ENCODE results near the gene TPSB2.
"Not testable (repeated sequence)": the region's sequence is repeated elsewhere in the genome, so short reads cannot be mapped to it uniquely, and the experiment has no call there.

The TPSB2 gene

DNA sequence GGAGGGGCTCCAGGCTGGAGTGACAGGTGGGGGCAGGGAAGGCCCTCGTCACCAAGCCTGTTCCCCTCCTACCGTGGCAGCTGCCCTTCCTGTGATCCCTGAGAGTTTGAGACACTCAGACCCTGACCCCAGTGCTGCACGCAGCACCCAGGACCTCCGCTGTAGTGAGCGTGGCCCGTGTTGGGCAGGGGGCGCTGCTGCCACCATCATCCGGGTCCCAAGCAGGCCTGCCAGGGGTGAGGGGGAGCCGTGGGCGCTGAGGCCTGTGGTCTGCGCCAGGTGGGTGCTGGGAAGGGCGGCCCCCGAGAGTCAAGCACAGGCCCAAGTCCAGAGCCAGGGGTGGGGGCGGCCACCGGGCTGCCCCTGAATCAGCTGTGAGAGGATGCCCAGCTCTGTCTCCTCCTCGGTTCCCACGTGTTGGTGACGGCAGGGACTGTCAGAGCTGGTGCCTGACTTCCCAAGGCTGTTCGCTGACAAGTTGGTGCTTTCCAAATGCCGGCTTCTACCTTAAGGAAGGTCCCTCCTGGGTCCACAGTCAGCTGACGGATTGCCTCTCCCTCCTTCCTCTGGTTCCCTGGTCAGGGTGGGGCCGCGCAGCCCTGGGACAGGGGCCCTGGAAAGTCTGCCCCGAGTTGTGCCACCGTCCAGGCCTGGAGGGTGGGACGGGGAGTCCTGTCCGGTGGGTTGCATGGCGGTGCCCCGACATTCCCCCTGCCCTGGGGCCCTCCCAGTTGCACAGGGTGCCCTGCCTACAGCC, 36.0 kb downstream of the TPSB2 start:
- H3K27ac ChIP-seq: no peak overlapping the region

DNA sequence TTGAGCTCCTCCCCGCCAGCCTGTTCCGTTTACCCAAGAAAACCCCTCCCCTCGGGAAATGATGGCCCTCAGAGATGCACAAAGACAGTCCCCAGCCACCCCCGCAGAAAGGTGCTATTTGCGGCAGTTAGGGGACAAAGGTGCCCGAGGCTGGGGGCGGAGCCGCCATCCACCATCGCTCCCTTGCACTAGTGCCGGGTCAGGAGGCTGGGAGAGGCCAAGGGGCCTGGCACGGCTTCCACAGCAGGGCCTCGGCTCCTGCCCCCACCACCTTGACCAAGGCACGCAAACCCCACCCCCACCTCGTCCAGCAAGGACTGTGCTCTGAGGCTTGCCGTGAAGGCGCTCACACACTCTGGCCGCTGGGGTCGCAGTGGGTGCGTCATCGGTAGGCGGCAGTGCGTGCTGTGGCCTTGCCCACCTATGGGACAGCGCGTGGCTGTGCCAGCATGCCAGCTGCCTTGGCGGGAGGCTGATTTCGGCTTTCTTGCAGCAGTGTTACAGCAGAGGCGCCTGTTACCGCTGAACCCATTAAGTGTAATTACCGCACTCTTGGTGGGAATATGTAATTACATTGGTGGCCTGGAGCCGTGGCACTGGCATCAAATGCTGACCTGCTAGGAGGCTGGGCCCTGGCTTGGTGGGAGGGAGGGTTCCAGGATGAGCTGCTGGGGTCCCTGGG, 36.7 kb downstream of the TPSB2 start:
- no peak overlapping the region for H3K4me2 ChIP-seq (ENCODE audit: low read length)
- H3K9ac ChIP-seq: no peak overlapping the region
- H3K79me2 ChIP-seq: no peaks in the 10 kb centered on the region
- no peaks in the 10 kb centered on the region for H3K36me3 ChIP-seq (ENCODE audit: control insufficient read depth, insufficient read depth, low read length)
- H3K4me3 ChIP-seq (ENCODE audit: low read depth, low read length): no peak overlapping the region
- H3K9me3 ChIP-seq (ENCODE audit: control insufficient read depth, low read length): no peaks in the 10 kb centered on the region
- TF ChIP-seq, protein P1, sequence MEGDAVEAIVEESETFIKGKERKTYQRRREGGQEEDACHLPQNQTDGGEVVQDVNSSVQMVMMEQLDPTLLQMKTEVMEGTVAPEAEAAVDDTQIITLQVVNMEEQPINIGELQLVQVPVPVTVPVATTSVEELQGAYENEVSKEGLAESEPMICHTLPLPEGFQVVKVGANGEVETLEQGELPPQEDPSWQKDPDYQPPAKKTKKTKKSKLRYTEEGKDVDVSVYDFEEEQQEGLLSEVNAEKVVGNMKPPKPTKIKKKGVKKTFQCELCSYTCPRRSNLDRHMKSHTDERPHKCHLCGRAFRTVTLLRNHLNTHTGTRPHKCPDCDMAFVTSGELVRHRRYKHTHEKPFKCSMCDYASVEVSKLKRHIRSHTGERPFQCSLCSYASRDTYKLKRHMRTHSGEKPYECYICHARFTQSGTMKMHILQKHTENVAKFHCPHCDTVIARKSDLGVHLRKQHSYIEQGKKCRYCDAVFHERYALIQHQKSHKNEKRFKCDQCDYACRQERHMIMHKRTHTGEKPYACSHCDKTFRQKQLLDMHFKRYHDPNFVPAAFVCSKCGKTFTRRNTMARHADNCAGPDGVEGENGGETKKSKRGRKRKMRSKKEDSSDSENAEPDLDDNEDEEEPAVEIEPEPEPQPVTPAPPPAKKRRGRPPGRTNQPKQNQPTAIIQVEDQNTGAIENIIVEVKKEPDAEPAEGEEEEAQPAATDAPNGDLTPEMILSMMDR (IDR thresholded peaks at IDR 0.05): no peak
- no peaks in the 10 kb centered on the region for H3K27me3 ChIP-seq (ENCODE audit: control insufficient read depth, insufficient read depth, low read length)
- H3K27ac ChIP-seq: no peak overlapping the region
- H3K4me1 ChIP-seq: no peaks in the 10 kb centered on the region
- H2AFZ ChIP-seq: no peak overlapping the region

More for the DNA sequence above, 36.0 kb downstream of the TPSB2 start:
- H3K9ac ChIP-seq: no peak overlapping the region
- no peaks in the 10 kb centered on the region for H3K27me3 ChIP-seq (ENCODE audit: control insufficient read depth, insufficient read depth, low read length)
- TF ChIP-seq, protein P1 (IDR thresholded peaks at IDR 0.05): no peak
- no peaks in the 10 kb centered on the region for H3K4me1 ChIP-seq
- H3K4me2 ChIP-seq (ENCODE audit: low read length): no peak overlapping the region
- no peaks in the 10 kb centered on the region for H3K36me3 ChIP-seq (ENCODE audit: control insufficient read depth, insufficient read depth, low read length)
- no peaks in the 10 kb centered on the region for H3K9me3 ChIP-seq (ENCODE audit: control insufficient read depth, low read length)
- H3K79me2 ChIP-seq: no peaks in the 10 kb centered on the region
- no peak overlapping the region for H2AFZ ChIP-seq
- H3K4me3 ChIP-seq (ENCODE audit: low read depth, low read length): no peak overlapping the region

DNA sequence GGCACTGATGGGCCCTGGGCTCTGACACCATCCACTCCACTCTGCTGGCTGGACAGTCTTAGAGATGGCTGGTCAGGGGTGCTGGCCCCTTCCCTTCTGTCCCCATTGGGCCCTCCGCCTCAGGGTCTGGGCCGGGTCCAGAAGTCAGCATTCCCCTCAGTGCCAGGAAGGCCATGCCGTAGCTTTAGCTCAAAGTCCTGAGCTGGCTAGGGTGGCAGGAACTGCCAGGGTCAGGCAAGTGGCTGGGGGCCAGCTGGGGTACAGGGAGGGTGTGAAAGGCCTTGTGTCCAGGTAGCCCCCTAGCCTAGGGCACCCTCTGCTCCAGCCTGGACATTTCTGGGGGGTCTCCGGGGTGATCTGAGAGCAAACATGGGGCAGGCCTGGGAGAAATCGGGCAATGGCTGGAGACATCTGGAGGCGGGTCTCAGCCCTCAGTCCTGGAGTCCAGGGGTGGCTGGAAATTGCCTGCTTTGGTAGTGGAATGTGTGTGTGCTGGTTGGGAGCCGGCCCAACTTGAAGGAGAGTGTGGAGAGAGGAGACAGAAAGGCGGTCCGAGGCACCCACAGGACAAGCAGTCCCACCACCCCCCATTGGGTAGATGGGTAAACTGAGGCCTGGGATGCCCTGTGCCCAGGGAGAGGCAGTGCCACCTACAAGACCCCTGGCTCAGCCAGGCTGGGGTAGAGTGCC, 37.5 kb downstream of the TPSB2 start:
- Histone ChIP-seq H2AFZ (no peak overlapping the region), H3K27me3 (ENCODE audit: control insufficient read depth, insufficient read depth, low read length) (no peaks in the 10 kb centered on the region), H3K9ac (no peak overlapping the region), H3K27ac (no peak overlapping the region), H3K4me3 (ENCODE audit: low read depth, low read length) (no peak overlapping the region), H3K4me2 (ENCODE audit: low read length) (no peak overlapping the region), H3K9me3 (ENCODE audit: control insufficient read depth, low read length) (no peaks in the 10 kb centered on the region), H3K79me2 (no peaks in the 10 kb centered on the region), H3K36me3 (ENCODE audit: control insufficient read depth, insufficient read depth, low read length) (no peaks in the 10 kb centered on the region), H3K4me1 (no peaks in the 10 kb centered on the region)
- TF ChIP-seq, protein P1 (IDR thresholded peaks at IDR 0.05): no peak

DNA sequence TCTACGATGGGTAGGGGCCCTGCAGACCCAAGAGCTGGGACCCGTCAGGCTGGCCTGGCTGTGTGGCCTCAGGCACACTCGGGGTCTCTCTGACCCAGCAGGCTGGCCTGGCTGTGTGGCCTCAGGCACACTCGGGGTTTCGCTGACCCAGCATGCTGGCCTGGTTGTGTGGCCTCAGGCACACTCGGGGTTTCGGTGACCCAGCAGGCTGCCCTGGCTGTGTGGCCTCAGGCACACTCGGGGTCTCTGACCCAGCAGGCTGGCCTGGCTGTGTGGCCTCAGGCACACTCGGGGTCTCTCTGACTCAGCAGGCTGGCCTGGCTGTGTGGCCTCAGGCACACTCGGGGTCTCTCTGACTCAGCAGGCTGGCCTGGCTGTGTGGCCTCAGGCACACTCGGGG, 39.2 kb downstream of the TPSB2 start:
- not testable (repeated sequence) for H3K9me3 ChIP-seq (ENCODE audit: control insufficient read depth, low read length); H3K27ac ChIP-seq; H3K27me3 ChIP-seq (ENCODE audit: control insufficient read depth, insufficient read depth, low read length); H3K79me2 ChIP-seq; H3K9ac ChIP-seq; H3K4me1 ChIP-seq; H2AFZ ChIP-seq; H3K4me3 ChIP-seq (ENCODE audit: low read depth, low read length); H3K4me2 ChIP-seq (ENCODE audit: low read length); H3K36me3 ChIP-seq (ENCODE audit: control insufficient read depth, insufficient read depth, low read length)

DNA sequence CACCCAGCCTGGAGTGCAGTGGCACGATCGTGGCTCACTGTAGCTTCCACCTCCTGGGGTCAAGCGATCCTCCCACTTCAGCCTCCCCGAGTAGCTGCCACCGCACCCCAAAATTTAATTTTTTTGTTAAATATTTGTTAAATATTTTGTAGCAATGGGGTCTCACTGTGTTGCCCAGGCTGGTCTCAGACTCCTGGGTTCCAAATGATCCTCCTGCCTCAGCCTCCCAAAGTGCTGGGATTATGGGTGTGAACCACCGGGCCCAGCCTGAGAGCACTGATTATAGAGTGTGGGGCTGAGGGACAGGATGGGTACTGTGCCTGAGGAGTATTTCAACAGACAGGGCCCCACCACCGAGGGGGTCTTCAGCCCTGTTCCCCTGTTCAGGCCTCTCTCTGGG, 40.5 kb downstream of the TPSB2 start:
- H3K9me3 ChIP-seq (ENCODE audit: control insufficient read depth, low read length): no peaks in the 10 kb centered on the region
- no peaks in the 10 kb centered on the region for H3K4me1 ChIP-seq
- H3K27ac ChIP-seq: no peak overlapping the region
- H3K4me2 ChIP-seq (ENCODE audit: low read length): no peak overlapping the region
- no peak overlapping the region for H3K9ac ChIP-seq
- H3K4me3 ChIP-seq (ENCODE audit: low read depth, low read length): no peak overlapping the region
- H3K79me2 ChIP-seq: peaks cover 9% of the 10 kb centered on the region
- no peak overlapping the region for H2AFZ ChIP-seq
- H3K27me3 ChIP-seq (ENCODE audit: control insufficient read depth, insufficient read depth, low read length): no peaks in the 10 kb centered on the region
- H3K36me3 ChIP-seq (ENCODE audit: control insufficient read depth, insufficient read depth, low read length): no peaks in the 10 kb centered on the region
- TF ChIP-seq, protein P1 (IDR thresholded peaks at IDR 0.05): no peak

All from parathyroid adenoma (tissue), 2 donors.